DMS53 treated with DMSO at 0.1 percent for 48 hours (cell line): ENCODE measurements around the gene SH3GLB2.
"Not testable (repeated sequence)": the region's sequence is repeated elsewhere in the genome, so short reads cannot be mapped to it uniquely, and the experiment has no call there.

Experiments used
- DNase-seq: peaks from one replicate; lab custom pipeline; 2025; ENCODE audit not compliant: unreplicated experiment; lab: John Stamatoyannopoulos, UW

Gene SH3GLB2

GRCh38 chr9:129001504-129002325, 26.4 kb downstream of the SH3GLB2 start:
- no peak for DNase-seq

- DNase-seq = no peak
Observed at GRCh38 chr9:128999581-129000206, 28.4 kb downstream of the SH3GLB2 start.

GRCh38 chr9:128998462-128998861, 29.7 kb downstream of the SH3GLB2 start:
- DNase-seq = no peak

GRCh38 chr9:128995791-128996190, 32.3 kb downstream of the SH3GLB2 start:
- DNase-seq = no peak

GRCh38 chr9:128992995-128993394, 35.1 kb downstream of the SH3GLB2 start:
- DNase-seq = no peak

- no peak for DNase-seq
Observed at GRCh38 chr9:128987805-128988204, 40.3 kb downstream of the SH3GLB2 start.

GRCh38 chr9:128986671-128987070, 41.5 kb downstream of the SH3GLB2 start:
- DNase-seq = no peak

- DNase-seq = no peak
Observed at GRCh38 chr9:128983536-128983935, 44.6 kb downstream of the SH3GLB2 start.

GRCh38 chr9:128979111-128979510, 49.0 kb downstream of the SH3GLB2 start:
- no peak for DNase-seq

GRCh38 chr9:128972956-128973355, 55.2 kb downstream of the SH3GLB2 start:
- no peak for DNase-seq

- DNase-seq = no peak
Observed at GRCh38 chr9:128969491-128969890, 58.6 kb downstream of the SH3GLB2 start.

- DNase-seq = not testable (repeated sequence)
Observed at GRCh38 chr9:128961403-128961802, 66.7 kb downstream of the SH3GLB2 start.
